Neural cell (in vitro differentiated cells): Measurements from ENCODE around the gene SLC39A7.

ENCODE experiments used
- CTCF ChIP-seq: fragments of 450-650 bp; IDR thresholded peaks from 2 replicates; pipeline ENCODE4 v1.5.1; 2014; ENCODE audit warnings: antibody characterized with exemption, mild to moderate bottlenecking, moderate library complexity; ENCODE audit not compliant: poor library complexity, severe bottlenecking
- EP300 ChIP-seq: fragments of 450-650 bp; conservative IDR thresholded peaks from 2 replicates; pipeline ENCODE4 v1.6.1; 2014; ENCODE audit warnings: antibody characterized with exemption, mild to moderate bottlenecking, moderate library complexity; ENCODE audit not compliant: poor library complexity, severe bottlenecking
- EZH2 ChIP-seq: fragments of 200-600, 300-800 bp; shearing (Covaris generic), sonication (generic); IDR thresholded peaks from 2 replicates; pipeline ENCODE4 v1.6.1; 2014; ENCODE audit warnings: antibody characterized with exemption, low read length, borderline replicate concordance, mild to moderate bottlenecking; ENCODE audit not compliant: insufficient read depth, poor library complexity, severe bottlenecking
- MXI1 ChIP-seq: fragments of 450-650 bp; conservative IDR thresholded peaks from 2 replicates; pipeline ENCODE4 v1.6.1; 2014; ENCODE audit warnings: antibody characterized with exemption, mild to moderate bottlenecking; ENCODE audit not compliant: poor library complexity, severe bottlenecking
- POLR2AphosphoS5 ChIP-seq: IDR thresholded peaks from 2 replicates; pipeline ENCODE4 v1.6.1; 2012
- RAD21 ChIP-seq: fragments of 450-650 bp; conservative IDR thresholded peaks from 2 replicates; pipeline ENCODE4 v1.6.1; 2014; ENCODE audit warnings: antibody characterized with exemption, mild to moderate bottlenecking, moderate library complexity
- TAF1 ChIP-seq: IDR thresholded peaks from 2 replicates; pipeline ENCODE4 v1.6.1; 2012; ENCODE audit warnings: low read depth
- TF ChIP-seq, protein P1 (sequence below): IDR thresholded peaks from 2 replicates; pipeline ENCODE4 v1.6.1; 2012; ENCODE audit warnings: borderline replicate concordance

GRCh38 chr6:33199687-33200218 lies 914 bp upstream of the SLC39A7 start:
- TF ChIP-seq CTCF = no peak
- no peak for TF ChIP-seq EZH2
- TF ChIP-seq MXI1 = no peak
- TF ChIP-seq EP300 = no peak
- no peak for TF ChIP-seq TAF1
- TF ChIP-seq POLR2AphosphoS5 = no peak
- no peak for TF ChIP-seq RAD21
- TF ChIP-seq, protein P1, sequence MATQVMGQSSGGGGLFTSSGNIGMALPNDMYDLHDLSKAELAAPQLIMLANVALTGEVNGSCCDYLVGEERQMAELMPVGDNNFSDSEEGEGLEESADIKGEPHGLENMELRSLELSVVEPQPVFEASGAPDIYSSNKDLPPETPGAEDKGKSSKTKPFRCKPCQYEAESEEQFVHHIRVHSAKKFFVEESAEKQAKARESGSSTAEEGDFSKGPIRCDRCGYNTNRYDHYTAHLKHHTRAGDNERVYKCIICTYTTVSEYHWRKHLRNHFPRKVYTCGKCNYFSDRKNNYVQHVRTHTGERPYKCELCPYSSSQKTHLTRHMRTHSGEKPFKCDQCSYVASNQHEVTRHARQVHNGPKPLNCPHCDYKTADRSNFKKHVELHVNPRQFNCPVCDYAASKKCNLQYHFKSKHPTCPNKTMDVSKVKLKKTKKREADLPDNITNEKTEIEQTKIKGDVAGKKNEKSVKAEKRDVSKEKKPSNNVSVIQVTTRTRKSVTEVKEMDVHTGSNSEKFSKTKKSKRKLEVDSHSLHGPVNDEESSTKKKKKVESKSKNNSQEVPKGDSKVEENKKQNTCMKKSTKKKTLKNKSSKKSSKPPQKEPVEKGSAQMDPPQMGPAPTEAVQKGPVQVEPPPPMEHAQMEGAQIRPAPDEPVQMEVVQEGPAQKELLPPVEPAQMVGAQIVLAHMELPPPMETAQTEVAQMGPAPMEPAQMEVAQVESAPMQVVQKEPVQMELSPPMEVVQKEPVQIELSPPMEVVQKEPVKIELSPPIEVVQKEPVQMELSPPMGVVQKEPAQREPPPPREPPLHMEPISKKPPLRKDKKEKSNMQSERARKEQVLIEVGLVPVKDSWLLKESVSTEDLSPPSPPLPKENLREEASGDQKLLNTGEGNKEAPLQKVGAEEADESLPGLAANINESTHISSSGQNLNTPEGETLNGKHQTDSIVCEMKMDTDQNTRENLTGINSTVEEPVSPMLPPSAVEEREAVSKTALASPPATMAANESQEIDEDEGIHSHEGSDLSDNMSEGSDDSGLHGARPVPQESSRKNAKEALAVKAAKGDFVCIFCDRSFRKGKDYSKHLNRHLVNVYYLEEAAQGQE = no peak
